Measurements from ENCODE around the gene DNAJC5G. TPM values are rescaled to one million over a fixed set of nuclear protein-coding genes. Genes with fewer than 3 reads are reported as not detected.

DNAJC5G gene
- total and polyA plus RNA-seq, 7 donors = 0.71 to 1.7 TPM; not detected in 5

- peak; percentile 86 for DNase-seq
- no peaks in the 10 kb centered on the region for H3K27me3 ChIP-seq
- H3K4me1 ChIP-seq = peaks cover 0 to 30% (median 20%) of the 10 kb centered on the region in 4 donors
- peak overlapping the region in 2 of 4 donors; percentile 6 to 61 for H3K27ac ChIP-seq
- H3K9me3 ChIP-seq = no peaks in the 10 kb centered on the region
- H3K4me3 ChIP-seq = no peak overlapping the region
- intact Hi-C loops (cut with DNase I) = no loop called here
- TF ChIP-seq EP300 (IDR thresholded peaks at IDR 0.05) = no peak
- TF ChIP-seq POLR2AphosphoS5 (IDR thresholded peaks at IDR 0.05) = peak in 2 of 4 donors; percentile 38 to 66
- peak in 1 of 4 experiments; percentile 14 for TF ChIP-seq CTCF (IDR thresholded peaks at IDR 0.05)
- TF ChIP-seq POLR2A (IDR thresholded peaks at IDR 0.05) = no peak
- WGBS, 2 donors = 44 to 67% methylated on average over 8 of the region's 8 CpGs
- H3K36me3 ChIP-seq = peaks cover 0 to 8% (median 0%) of the 10 kb centered on the region in 4 donors
Measured at GRCh38 chr2:27320958-27321543, 45.8 kb downstream of the DNAJC5G start.

- Histone ChIP-seq H3K4me1 (peaks cover 0 to 30% (median 20%) of the 10 kb centered on the region in 4 donors), H3K27me3 (no peaks in the 10 kb centered on the region), H3K9me3 (no peaks in the 10 kb centered on the region), H3K4me3 (peak overlapping the region; percentile 69 to 86 (median 79)), H3K27ac (peak overlapping the region; percentile 92 to 95 (median 94)), H3K36me3 (peaks cover 6 to 18% (median 8%) of the 10 kb centered on the region in 4 donors)
- TF ChIP-seq EP300 (IDR thresholded peaks at IDR 0.05) (no peak), POLR2A (IDR thresholded peaks at IDR 0.05) (no peak)
- intact Hi-C loops (cut with DNase I) = loop anchor here (2.0 kb wide), 1 partner anchor 48 kb away; the partner anchor contains the start of genes EIF2B4 and SNX17
- 1 to 2% methylated on average over 10 of the region's 10 CpGs for WGBS, 2 donors
- DNase-seq = no peak
Measured at GRCh38 chr2:27322301-27322765, 47.1 kb downstream of the DNAJC5G start.

- Histone ChIP-seq H3K27me3 (no peaks in the 10 kb centered on the region), H3K4me1 (peaks cover 0 to 30% (median 20%) of the 10 kb centered on the region in 4 donors), H3K27ac (peak within 1 kb of the TSS; percentile 92 to 95 (median 94)), H3K9me3 (no peaks in the 10 kb centered on the region), H3K4me3 (peak within 1 kb of the TSS; percentile 69 to 86 (median 79)), H3K36me3 (peaks cover 7 to 25% (median 12%) of the 10 kb centered on the region in 4 donors)
- 0% methylated on average over 39 of the region's 39 CpGs for WGBS, 2 donors
- intact Hi-C loops (cut with DNase I) = loop anchor here (2.0 kb wide), 1 partner anchor 48 kb away; the partner anchor contains the start of genes EIF2B4 and SNX17
- peak; percentile 97 for DNase-seq
- TF ChIP-seq EP300 (IDR thresholded peaks at IDR 0.05) (peak in 1 of 4 donors; percentile 11), POLR2AphosphoS5 (IDR thresholded peaks at IDR 0.05) (peak; percentile 91 to 95 (median 94)), CTCF (IDR thresholded peaks at IDR 0.05) (no peak), POLR2A (IDR thresholded peaks at IDR 0.05) (peak; percentile 78)
Measured at GRCh38 chr2:27322766-27323595, 47.7 kb downstream of the DNAJC5G start, which contains the start of gene MPV17. MPV17 (minus strand) TSS chr2:27323097; CDS start chr2:27322517, 580 bp downstream.

- H3K4me3 ChIP-seq = peak overlapping the region; percentile 69 to 86 (median 79)
- H3K9me3 ChIP-seq = no peaks in the 10 kb centered on the region
- peaks cover 0 to 30% (median 20%) of the 10 kb centered on the region in 4 donors for H3K4me1 ChIP-seq
- WGBS, 2 donors = 8 to 21% methylated on average over 5 of the region's 5 CpGs
- no peak for DNase-seq
- no peaks in the 10 kb centered on the region for H3K27me3 ChIP-seq
- TF ChIP-seq CTCF (IDR thresholded peaks at IDR 0.05) (no peak), POLR2AphosphoS5 (IDR thresholded peaks at IDR 0.05) (no peak), POLR2A (IDR thresholded peaks at IDR 0.05) (no peak), EP300 (IDR thresholded peaks at IDR 0.05) (no peak)
- H3K36me3 ChIP-seq = peaks cover 15 to 32% (median 18%) of the 10 kb centered on the region in 4 donors
- peak overlapping the region; percentile 92 to 95 (median 94) for H3K27ac ChIP-seq
- intact Hi-C loops (cut with DNase I) = loop anchor here (2.0 kb wide), 1 partner anchor 47 kb away; the partner anchor contains the start of genes EIF2B4 and SNX17
Measured at GRCh38 chr2:27323596-27324285, 48.5 kb downstream of the DNAJC5G start.
